Activated naive CD4-positive, alpha-beta T cell treated with anti-CD3 and anti-CD28 coated beads, Interleukin-2, amount 10 ng/mL, durations not matched to agents 5 hours and 36 hours (primary cell): ENCODE measurements around the gene ARHGEF35. TPM values are rescaled to one million over a fixed set of nuclear protein-coding genes. Genes with fewer than 3 reads are reported as not detected.

Source experiments
- total RNA-seq, 2 experiments: library from RNA; stranded (reverse); gene quantifications; one replicate each; pipeline ENCODE4 v1.2.3, GENCODE V29; 2021

ARHGEF35 gene
- total RNA-seq = 1 to 10 TPM; 7.2 to 7.7 TPM

DNA sequence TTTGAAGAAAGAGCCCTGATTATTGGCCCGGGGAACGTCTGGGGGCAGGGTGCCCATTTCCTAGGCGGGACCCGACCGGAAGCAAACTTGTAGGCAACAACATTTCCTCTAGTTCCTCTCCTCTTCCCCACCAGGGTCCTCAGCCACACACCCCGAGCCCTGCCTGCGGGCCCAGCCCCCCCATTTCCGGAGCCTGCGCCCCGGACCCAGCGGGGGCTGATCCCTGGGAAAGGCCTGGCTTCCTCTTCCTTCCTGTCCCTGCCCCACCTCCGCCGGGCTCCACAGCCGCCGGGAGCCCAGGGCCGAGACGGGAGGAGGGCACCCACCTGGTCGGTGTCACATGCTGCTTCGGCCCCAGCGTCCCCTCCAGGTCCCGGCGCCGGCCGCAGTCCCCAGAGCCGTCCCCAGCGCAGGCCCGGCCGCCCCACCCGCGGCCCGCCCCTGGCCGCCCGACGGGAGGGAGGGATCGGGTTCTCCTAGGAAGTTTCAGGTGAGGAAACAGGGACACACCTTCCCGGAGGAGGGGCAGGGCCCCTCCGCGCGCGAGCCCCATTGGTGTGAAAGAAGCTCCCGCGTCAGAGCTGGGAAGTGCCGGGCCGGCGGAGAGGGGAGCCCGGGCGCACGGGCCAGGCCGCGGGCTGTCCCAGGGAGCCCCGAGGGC, at the start of gene ARHGEF35:
TSS of gene ARHGEF35 (minus strand) at position 622 of the 661 bp plus-strand sequence. CDS start 7,450 bp downstream, outside the sequence.

GRCh38 chr7:144239365-144239764, 43.7 kb upstream of the ARHGEF35 start, which contains the start of gene OR2A42:
TSS of gene OR2A42 (minus strand) at chr7:144239605. CDS start at chr7:144232843, 6,762 bp downstream.

DNA sequence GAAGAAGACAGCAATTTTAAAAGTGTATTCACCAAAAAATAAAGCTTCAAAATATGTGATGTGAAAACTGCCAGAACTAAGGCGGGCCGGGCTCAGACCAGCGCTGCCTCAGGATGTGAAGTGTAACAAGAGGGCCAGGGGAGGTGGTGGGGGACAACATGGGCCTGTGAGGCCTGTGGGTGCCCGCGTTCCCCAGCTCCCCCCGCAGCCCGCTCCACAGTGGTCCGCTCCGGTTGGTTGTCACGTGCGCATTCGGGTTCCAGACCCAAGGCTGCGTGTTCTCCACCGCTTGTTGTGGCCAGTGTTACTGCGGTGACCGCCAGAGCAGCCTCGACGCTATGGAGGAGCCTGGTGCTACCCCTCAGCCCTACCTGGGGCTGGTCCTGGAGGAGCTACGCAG, 12.5 kb downstream of the ARHGEF35 start, which contains the start of gene CTAGE4:
TSS of gene CTAGE4 (plus strand) at position 301 of the 400 bp plus-strand sequence. CDS start at position 339, 38 bp downstream.

Other genes starting within 250 kb of the ARHGEF35 start
- gene OR2F1, start 241.0 kb downstream of the ARHGEF35 start, total RNA-seq = not detected
- not detected for gene OR6B1, start 195.5 kb downstream of the ARHGEF35 start, total RNA-seq
- gene OR2A5, start 146.9 kb downstream of the ARHGEF35 start, total RNA-seq = not detected
- not detected for gene OR2A25, start 126.0 kb downstream of the ARHGEF35 start, total RNA-seq
- gene OR2A12, start 109.6 kb downstream of the ARHGEF35 start, total RNA-seq = not detected
- gene OR2A2, start 86.2 kb downstream of the ARHGEF35 start, total RNA-seq = not detected
- gene OR2A14, start 72.7 kb downstream of the ARHGEF35 start, total RNA-seq = not detected
- gene CTAGE4, start 12.4 kb downstream of the ARHGEF35 start, total RNA-seq = 1 to 10 TPM; 3.5 to 4.5 TPM
- under 1 TPM in 1 of 2 experiments, not detected in 1; 0.10 TPM for gene OR2A42, start 43.8 kb upstream of the ARHGEF35 start, total RNA-seq
- 1 to 10 TPM; 3.7 to 4.5 TPM for gene OR2A7, start 69.0 kb upstream of the ARHGEF35 start, total RNA-seq
- 1 to 10 TPM; 1.6 to 2.1 TPM for gene CTAGE8, start 73.5 kb upstream of the ARHGEF35 start, total RNA-seq
- under 1 TPM; 0.12 to 0.13 TPM for gene OR2A1, start 116.6 kb upstream of the ARHGEF35 start, total RNA-seq
- gene ARHGEF5, start 159.6 kb upstream of the ARHGEF35 start, total RNA-seq = 10 to 100 TPM; 10.5 to 13.4 TPM
- gene NOBOX, start 207.9 kb upstream of the ARHGEF35 start, total RNA-seq = not detected